ENCODE data around the gene LEMD2.

DNA sequence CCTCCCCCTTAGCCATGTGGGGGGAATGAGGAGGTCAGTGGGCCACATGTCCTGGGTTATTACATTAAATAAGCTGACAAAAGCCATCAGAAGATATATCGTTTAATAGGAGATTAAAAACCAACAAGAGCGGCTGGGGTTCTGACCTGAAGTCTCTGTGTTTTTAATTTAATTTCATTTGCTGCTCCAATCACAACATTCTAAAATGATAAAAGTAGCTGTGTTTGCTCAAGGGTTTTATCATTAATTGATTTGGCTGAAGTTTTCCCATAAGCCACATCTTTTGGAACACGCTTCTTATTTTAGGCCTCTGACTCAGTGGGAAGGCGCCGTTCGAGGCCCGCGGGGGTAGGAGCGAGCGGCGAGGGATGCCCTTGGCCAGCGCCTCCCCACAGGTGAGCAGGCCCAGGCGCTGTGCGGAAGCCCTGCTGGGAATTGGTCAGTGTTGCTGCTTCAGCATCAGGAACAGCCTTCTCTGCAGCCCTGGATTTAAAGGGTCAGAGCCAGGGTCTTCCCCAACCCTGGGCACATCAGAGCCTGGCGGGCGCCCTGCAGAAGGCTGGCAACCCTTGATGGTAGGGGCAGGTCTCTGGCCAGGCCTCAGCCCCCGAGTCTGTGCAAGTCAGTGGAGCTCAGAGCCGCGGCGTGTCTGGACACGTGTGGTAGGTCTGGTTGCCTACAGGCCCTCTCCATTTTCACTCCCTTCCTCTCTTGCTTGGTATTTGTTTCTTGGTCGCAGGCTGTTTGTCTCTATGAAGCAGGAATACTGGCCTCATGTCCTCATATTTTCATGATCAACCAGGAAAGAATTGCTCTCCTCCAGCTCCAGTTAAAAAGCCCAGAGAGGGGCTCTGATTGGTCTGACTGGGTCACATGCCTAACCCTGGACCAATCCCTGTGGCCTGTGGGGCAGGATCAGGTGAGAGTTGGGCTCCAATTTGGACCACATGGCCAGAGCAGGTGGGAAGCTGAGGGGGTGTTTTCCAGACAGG, 45.8 kb upstream of the LEMD2 start:
- TF ChIP-seq PRDM15 (CRISPR knock-in tag; IDR thresholded peaks at IDR 0.05) = no peak
- TF ChIP-seq TCF7 (CRISPR knock-in tag; IDR thresholded peaks at IDR 0.05; ENCODE audit: low read depth) = no peak
- TF ChIP-seq CTCF (IDR thresholded peaks at IDR 0.05) = no peak
- no peak for TF ChIP-seq FOXP1 (CRISPR knock-in tag; IDR thresholded peaks at IDR 0.05; ENCODE audit: borderline replicate concordance)

All from WTC11 (cell line).